ENCODE data around the gene PRKCE. TPM values are rescaled to one million over a fixed set of nuclear protein-coding genes. Genes with fewer than 3 reads are reported as not detected.
A peak's percentile ranks its signal among the peaks of the same experiment; 100 is the strongest.

PRKCE gene
- total and polyA plus RNA-seq, 7 donors, result 3.0 to 21.9 (median 15.8) TPM

DNA sequence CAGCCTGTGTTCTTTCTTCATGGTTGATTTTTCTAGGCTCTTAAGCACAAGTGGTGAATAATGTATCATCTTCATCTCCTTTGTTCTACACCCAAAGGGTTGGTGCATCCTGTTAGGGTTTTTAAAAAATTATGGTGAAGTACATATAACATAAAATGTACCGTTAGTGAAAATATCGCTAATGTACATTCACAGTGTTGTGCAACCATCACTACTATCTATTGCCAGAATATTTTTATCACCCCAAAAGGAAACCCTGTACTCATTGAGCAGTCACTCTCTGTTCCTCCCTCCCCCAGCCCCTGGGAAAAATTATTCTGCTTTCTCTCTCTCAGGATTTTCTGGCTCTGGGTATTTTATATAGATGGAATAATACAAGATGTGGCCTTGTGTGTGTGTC, 98.5 kb downstream of the PRKCE start:
- Histone ChIP-seq H3K4me1 (peaks cover 0 to 49% (median 31%) of the 10 kb centered on the region in 4 donors), H3K4me3 (no peak overlapping the region), H3K27ac (no peak overlapping the region), H3K9me3 (no peaks in the 10 kb centered on the region), H3K36me3 (no peaks in the 10 kb centered on the region), H3K27me3 (no peaks in the 10 kb centered on the region)
- 83 to 93% methylated on average over 2 of the region's 2 CpGs for WGBS, 2 donors
- no peak for DNase-seq
- TF ChIP-seq POLR2AphosphoS5 (IDR thresholded peaks at IDR 0.05), result no peak
- intact Hi-C loops (cut with DNase I), result no loop called here

GRCh38 chr2:45750484-45750883, 99.0 kb downstream of the PRKCE start:
- TF ChIP-seq POLR2AphosphoS5 (IDR thresholded peaks at IDR 0.05) (no peak), POLR2A (IDR thresholded peaks at IDR 0.05) (no peak), EP300 (IDR thresholded peaks at IDR 0.05) (no peak)
- TF ChIP-seq, protein P1, sequence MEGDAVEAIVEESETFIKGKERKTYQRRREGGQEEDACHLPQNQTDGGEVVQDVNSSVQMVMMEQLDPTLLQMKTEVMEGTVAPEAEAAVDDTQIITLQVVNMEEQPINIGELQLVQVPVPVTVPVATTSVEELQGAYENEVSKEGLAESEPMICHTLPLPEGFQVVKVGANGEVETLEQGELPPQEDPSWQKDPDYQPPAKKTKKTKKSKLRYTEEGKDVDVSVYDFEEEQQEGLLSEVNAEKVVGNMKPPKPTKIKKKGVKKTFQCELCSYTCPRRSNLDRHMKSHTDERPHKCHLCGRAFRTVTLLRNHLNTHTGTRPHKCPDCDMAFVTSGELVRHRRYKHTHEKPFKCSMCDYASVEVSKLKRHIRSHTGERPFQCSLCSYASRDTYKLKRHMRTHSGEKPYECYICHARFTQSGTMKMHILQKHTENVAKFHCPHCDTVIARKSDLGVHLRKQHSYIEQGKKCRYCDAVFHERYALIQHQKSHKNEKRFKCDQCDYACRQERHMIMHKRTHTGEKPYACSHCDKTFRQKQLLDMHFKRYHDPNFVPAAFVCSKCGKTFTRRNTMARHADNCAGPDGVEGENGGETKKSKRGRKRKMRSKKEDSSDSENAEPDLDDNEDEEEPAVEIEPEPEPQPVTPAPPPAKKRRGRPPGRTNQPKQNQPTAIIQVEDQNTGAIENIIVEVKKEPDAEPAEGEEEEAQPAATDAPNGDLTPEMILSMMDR (IDR thresholded peaks at IDR 0.05), result no peak
- intact Hi-C loops (cut with DNase I), result no loop called here

DNA sequence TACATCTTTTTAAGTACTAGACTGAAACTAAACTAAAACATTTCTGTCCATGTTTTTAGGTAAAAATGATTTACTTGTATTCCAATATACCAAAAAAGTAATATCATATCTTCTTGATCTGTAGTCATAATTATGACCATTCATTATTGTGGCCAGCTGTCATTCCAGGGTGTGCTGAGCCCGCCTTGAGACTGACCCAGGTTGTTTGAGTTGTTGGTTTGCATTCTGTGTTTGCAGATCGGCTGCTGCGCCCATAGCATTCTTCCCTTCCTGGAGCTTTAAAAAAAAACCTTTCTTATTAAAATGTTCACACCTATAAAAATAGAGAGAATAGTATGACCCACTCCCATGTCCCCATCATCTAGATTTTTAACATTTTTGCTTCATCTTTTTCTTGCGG, 101.9 kb downstream of the PRKCE start:
- intact Hi-C loops (cut with DNase I), result no loop called here
- Histone ChIP-seq H3K4me3 (no peak overlapping the region), H3K27me3 (no peaks in the 10 kb centered on the region), H3K36me3 (no peaks in the 10 kb centered on the region), H3K27ac (no peak overlapping the region), H3K4me1 (peaks cover 0 to 46% (median 27%) of the 10 kb centered on the region in 4 donors), H3K9me3 (no peaks in the 10 kb centered on the region)
- TF ChIP-seq EP300 (IDR thresholded peaks at IDR 0.05) (no peak), POLR2A (IDR thresholded peaks at IDR 0.05) (no peak), POLR2AphosphoS5 (IDR thresholded peaks at IDR 0.05) (no peak)
- TF ChIP-seq, protein P1 (IDR thresholded peaks at IDR 0.05), result no peak
- 77 to 95% methylated on average over 4 of the region's 4 CpGs for WGBS, 2 donors
- no peak for DNase-seq

More at GRCh38 chr2:45750484-45750883, 99.0 kb downstream of the PRKCE start:
- DNase-seq, result no peak
- 91% methylated on average over 1 of the region's 1 CpG for WGBS, 2 donors
- no peak overlapping the region for H3K4me3 ChIP-seq
- H3K9me3 ChIP-seq, result no peaks in the 10 kb centered on the region
- H3K4me1 ChIP-seq, result peaks cover 0 to 52% (median 30%) of the 10 kb centered on the region in 4 donors
- no peak overlapping the region for H3K27ac ChIP-seq
- H3K36me3 ChIP-seq, result no peaks in the 10 kb centered on the region
- no peaks in the 10 kb centered on the region for H3K27me3 ChIP-seq

- 85 to 88% methylated on average over 12 of the region's 12 CpGs for WGBS, 2 donors
- Histone ChIP-seq H3K27ac (peak overlapping the region in 2 of 4 donors; percentile 51 to 55), H3K27me3 (no peaks in the 10 kb centered on the region), H3K4me1 (peaks cover 0 to 46% (median 31%) of the 10 kb centered on the region in 4 donors), H3K36me3 (no peaks in the 10 kb centered on the region), H3K9me3 (no peaks in the 10 kb centered on the region), H3K4me3 (no peak overlapping the region)
- DNase-seq, result no peak
- intact Hi-C loops (cut with DNase I), result no loop called here
- TF ChIP-seq EP300 (IDR thresholded peaks at IDR 0.05) (no peak), POLR2A (IDR thresholded peaks at IDR 0.05) (no peak), POLR2AphosphoS5 (IDR thresholded peaks at IDR 0.05) (no peak)
- TF ChIP-seq, protein P1 (IDR thresholded peaks at IDR 0.05), result no peak
Measured at GRCh38 chr2:45754131-45755010, 102.9 kb downstream of the PRKCE start.

DNA sequence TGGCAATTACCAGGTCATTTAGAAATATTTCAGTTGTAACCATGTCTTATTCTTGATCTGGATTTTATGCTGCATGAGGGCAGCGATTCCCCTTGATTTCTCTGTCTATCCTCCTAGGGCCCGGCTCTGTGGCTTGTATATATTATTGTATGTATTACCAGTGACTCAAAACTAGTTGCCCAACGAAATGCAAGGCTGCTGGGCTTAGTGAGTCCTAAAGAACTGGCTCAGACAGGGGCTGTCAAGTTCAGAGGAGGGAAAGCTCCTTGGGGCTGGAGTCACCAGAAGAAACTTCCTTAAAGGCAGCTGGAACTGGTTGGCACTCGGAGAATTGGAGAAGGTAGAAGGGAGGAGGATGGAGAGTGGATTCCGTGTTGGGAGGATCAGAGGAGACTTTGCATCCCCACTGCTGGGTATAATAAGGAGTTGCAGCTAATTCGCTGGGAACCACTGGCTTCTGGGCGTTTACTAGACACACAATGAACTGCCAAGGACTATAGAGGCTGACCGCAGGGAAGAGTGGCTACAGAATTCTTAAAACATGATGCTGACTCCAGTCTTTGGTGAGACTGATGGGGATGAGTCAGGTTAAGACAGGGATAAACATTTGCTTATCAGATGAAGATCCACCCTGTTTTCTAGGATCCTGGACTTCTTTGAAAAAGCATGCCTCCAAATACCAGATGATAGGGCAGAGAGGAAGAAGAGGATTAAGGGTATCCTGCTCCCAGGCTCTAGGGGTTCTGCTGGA, 104.3 kb downstream of the PRKCE start:
- no peak for DNase-seq
- H3K4me3 ChIP-seq, result no peak overlapping the region
- intact Hi-C loops (cut with DNase I), result no loop called here
- H3K27me3 ChIP-seq, result no peaks in the 10 kb centered on the region
- peaks cover 0 to 44% (median 36%) of the 10 kb centered on the region in 4 donors for H3K4me1 ChIP-seq
- WGBS, 2 donors, result 86 to 90% methylated on average over 8 of the region's 8 CpGs
- no peak overlapping the region for H3K27ac ChIP-seq
- H3K9me3 ChIP-seq, result no peaks in the 10 kb centered on the region
- no peaks in the 10 kb centered on the region for H3K36me3 ChIP-seq
- TF ChIP-seq POLR2AphosphoS5 (IDR thresholded peaks at IDR 0.05), result no peak
- TF ChIP-seq, protein P1 (IDR thresholded peaks at IDR 0.05), result no peak
- no peak for TF ChIP-seq POLR2A (IDR thresholded peaks at IDR 0.05)
- no peak for TF ChIP-seq EP300 (IDR thresholded peaks at IDR 0.05)

Data from sigmoid colon (tissue), 7 donors.